Stimulated activated CD4-positive, alpha-beta T cell treated with anti-CD3 and anti-CD28 coated beads, Interleukin-4, amount 100 ng/mL, for 48 hours (primary cell): ENCODE data around the gene DPEP1.

Experiments used
- DNase-seq, 2 donors: peaks; one replicate each; pipeline ENCODE4 v3.0.0-alpha.2; 2020; ENCODE audit warnings: low read depth in 2 of 2

DPEP1 gene

DNA sequence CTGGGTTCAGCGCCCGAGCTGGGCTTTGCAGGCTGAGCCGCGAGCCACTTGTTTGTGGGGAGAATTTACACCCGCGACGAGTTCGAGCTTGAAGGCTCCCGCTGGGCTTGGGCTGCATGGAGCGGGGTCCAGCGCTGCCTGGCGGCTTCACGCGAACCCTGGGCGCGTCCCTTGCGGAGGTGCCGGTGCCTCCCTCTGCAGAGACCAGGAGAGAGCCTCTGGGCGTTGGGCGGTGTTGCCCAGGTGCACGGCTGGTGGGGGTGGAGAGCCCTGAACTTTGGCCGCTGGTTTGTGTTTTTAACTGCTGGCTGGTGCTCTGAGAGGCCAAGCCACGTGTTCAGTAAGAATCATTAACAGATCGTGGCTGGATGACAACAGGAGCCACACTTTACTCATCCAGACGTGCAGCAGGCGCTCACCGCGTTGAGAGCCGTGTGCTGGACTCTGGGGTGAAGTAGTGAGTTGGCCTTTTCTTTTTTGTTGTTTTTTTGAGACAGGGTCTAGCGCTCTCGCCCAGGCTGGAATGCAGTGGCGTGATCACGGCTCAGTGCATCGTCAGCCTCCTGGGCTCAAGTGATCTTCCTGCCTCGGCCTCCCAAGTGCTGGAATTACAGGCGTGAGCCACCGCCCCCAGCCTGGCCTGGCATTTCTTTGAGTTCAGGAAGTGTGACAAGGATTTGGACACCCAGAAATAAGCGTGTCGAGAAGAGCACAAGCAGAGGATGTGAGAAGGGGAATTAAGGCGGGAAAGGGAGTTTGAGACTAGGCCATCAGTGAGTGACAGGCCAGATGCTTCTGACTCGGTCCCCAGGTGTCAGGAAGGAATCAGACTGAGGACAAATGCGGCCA, 73.9 kb downstream of the DPEP1 start:
- peak in 1 of 2 donors; percentile 13 for DNase-seq
